HG03135 (cell line): ENCODE data around the gene MEX3A.
A peak's percentile ranks its signal among the peaks of the same experiment; 100 is the strongest.

Experiments used
- ATAC-seq: cut with Tn5 transposase; IDR thresholded peaks from one replicate; pipeline ENCODE4 v1.9.1; 2021; ENCODE audit warnings: mild to moderate bottlenecking, moderate library complexity; ENCODE audit not compliant: unreplicated experiment

MEX3A gene

GRCh38 chr1:156103521-156103947 lies 21.3 kb upstream of the MEX3A start:
- no peak for ATAC-seq

- ATAC-seq: no peak
Measured at GRCh38 chr1:156102633-156103511, 20.6 kb upstream of the MEX3A start.

- ATAC-seq: no peak
Measured at GRCh38 chr1:156101880-156102279, 19.6 kb upstream of the MEX3A start.

GRCh38 chr1:156100205-156100995 lies 18.1 kb upstream of the MEX3A start:
- no peak for ATAC-seq

- ATAC-seq: no peak
Measured at GRCh38 chr1:156099282-156099681, 17.0 kb upstream of the MEX3A start.

GRCh38 chr1:156098784-156099183 lies 16.5 kb upstream of the MEX3A start:
- no peak for ATAC-seq

GRCh38 chr1:156097499-156098178 lies 15.4 kb upstream of the MEX3A start:
- ATAC-seq: no peak

- peak; percentile 62 for ATAC-seq
Measured at GRCh38 chr1:156096640-156097391, 14.6 kb upstream of the MEX3A start.

GRCh38 chr1:156095906-156096508 lies 13.7 kb upstream of the MEX3A start:
- no peak for ATAC-seq

GRCh38 chr1:156091610-156092009 lies 9.3 kb upstream of the MEX3A start:
- ATAC-seq: no peak

- ATAC-seq: peak; percentile 68
Measured at GRCh38 chr1:156090840-156091188, 8.5 kb upstream of the MEX3A start.

- ATAC-seq: peak; percentile 8
Measured at GRCh38 chr1:156090138-156090839, 8.0 kb upstream of the MEX3A start.

- no peak for ATAC-seq
Measured at GRCh38 chr1:156089704-156090103, 7.4 kb upstream of the MEX3A start.

GRCh38 chr1:156086256-156086662 lies 4.0 kb upstream of the MEX3A start:
- ATAC-seq: no peak

GRCh38 chr1:156083800-156084790 lies 1.8 kb upstream of the MEX3A start:
- ATAC-seq: no peak

GRCh38 chr1:156081917-156082308 lies 352 bp downstream of the MEX3A start:
- ATAC-seq: no peak

- ATAC-seq: no peak
Measured at GRCh38 chr1:156081180-156081916, 917 bp downstream of the MEX3A start.

GRCh38 chr1:156080863-156081179 lies 1.4 kb downstream of the MEX3A start:
- ATAC-seq: no peak
